Ishikawa (cell line): ENCODE measurements around the gene SYK.

Source experiments
- CEBPB ChIP-seq: IDR thresholded peaks from 2 replicates; pipeline ENCODE4 v1.6.1; 2012
- CREB1 ChIP-seq: IDR thresholded peaks from 2 replicates; pipeline ENCODE4 v1.6.1; 2012; ENCODE audit warnings: low read depth
- EGR1 ChIP-seq: IDR thresholded peaks from 2 replicates; pipeline ENCODE4 v1.6.1; 2012
- EP300 ChIP-seq: IDR thresholded peaks from 2 replicates; pipeline ENCODE4 v1.6.1; 2012; ENCODE audit warnings: borderline replicate concordance
- FOXM1 ChIP-seq: IDR thresholded peaks from 2 replicates; pipeline ENCODE4 v1.6.1; 2012; ENCODE audit warnings: low read depth, borderline replicate concordance
- NFIC ChIP-seq: IDR thresholded peaks from 2 replicates; pipeline ENCODE4 v1.6.1; 2012
- RAD21 ChIP-seq: IDR thresholded peaks from 2 replicates; pipeline ENCODE4 v1.6.1; 2012; ENCODE audit warnings: low read depth
- TAF1 ChIP-seq: IDR thresholded peaks from 2 replicates; pipeline ENCODE4 v1.6.1; 2012; ENCODE audit warnings: low read depth, mild to moderate bottlenecking
- TCF12 ChIP-seq: IDR thresholded peaks from 2 replicates; pipeline ENCODE4 v1.6.1; 2012; ENCODE audit warnings: low read depth
- TEAD4 ChIP-seq: IDR thresholded peaks from 2 replicates; pipeline ENCODE4 v1.6.1; 2012
- YY1 ChIP-seq: IDR thresholded peaks from 2 replicates; pipeline ENCODE4 v1.6.1; 2012; ENCODE audit warnings: low read depth
- ZBTB7A ChIP-seq: IDR thresholded peaks from 2 replicates; pipeline ENCODE4 v1.6.1; 2012; ENCODE audit warnings: low read depth
- TF ChIP-seq, protein P1 (sequence below): IDR thresholded peaks from 2 replicates; pipeline ENCODE4 v1.6.1; 2012; ENCODE audit warnings: low read depth, mild to moderate bottlenecking
- TF ChIP-seq, protein P2 (sequence below): IDR thresholded peaks from 2 replicates; pipeline ENCODE4 v1.6.1; 2012
- TF ChIP-seq, protein P3 (sequence below): IDR thresholded peaks from 2 replicates; pipeline ENCODE4 v1.6.1; 2012

Gene SYK

DNA sequence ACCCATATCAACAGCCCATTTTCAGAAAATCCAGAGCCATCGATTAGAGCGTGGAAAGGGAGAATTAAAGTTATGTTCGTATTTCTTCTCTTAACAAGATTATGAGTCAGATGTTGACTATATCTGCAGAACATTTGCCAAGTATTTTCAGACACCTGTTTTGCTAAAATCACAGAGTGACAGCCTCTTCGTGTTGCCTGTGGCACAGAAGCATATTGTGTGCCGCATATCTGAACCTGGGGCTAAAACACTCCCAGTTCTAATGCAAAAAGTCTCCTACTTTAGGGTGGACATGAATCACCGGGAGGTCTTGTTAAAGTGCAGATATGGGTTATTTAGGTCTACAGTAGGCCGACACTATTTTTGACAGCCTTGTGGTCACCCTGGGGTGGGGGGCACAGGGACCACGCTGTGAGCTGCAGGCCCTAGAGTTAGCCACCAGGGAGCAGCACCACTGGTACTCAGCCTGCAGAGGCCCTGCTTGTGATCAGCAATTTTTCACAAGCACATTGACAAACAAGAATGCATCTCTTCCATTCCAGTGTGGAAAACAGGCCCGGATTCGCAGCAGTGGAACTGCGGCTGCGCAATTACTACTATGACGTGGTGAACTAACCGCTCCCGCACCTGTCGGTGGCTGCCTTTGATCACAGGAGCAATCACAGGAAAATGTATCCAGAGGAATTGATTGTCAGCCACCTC is 93.5 kb downstream of the SYK start:
- TF ChIP-seq FOXM1 (no peak), ZBTB7A (0 out of 2 replicates have a peak, but pooled peaks have one; percentile 78), CREB1 (no peak), TCF12 (no peak), RAD21 (peak; percentile 45; the same call in 1 of the 2 replicates), TEAD4 (no peak), TAF1 (no peak)
- TF ChIP-seq, protein P1, sequence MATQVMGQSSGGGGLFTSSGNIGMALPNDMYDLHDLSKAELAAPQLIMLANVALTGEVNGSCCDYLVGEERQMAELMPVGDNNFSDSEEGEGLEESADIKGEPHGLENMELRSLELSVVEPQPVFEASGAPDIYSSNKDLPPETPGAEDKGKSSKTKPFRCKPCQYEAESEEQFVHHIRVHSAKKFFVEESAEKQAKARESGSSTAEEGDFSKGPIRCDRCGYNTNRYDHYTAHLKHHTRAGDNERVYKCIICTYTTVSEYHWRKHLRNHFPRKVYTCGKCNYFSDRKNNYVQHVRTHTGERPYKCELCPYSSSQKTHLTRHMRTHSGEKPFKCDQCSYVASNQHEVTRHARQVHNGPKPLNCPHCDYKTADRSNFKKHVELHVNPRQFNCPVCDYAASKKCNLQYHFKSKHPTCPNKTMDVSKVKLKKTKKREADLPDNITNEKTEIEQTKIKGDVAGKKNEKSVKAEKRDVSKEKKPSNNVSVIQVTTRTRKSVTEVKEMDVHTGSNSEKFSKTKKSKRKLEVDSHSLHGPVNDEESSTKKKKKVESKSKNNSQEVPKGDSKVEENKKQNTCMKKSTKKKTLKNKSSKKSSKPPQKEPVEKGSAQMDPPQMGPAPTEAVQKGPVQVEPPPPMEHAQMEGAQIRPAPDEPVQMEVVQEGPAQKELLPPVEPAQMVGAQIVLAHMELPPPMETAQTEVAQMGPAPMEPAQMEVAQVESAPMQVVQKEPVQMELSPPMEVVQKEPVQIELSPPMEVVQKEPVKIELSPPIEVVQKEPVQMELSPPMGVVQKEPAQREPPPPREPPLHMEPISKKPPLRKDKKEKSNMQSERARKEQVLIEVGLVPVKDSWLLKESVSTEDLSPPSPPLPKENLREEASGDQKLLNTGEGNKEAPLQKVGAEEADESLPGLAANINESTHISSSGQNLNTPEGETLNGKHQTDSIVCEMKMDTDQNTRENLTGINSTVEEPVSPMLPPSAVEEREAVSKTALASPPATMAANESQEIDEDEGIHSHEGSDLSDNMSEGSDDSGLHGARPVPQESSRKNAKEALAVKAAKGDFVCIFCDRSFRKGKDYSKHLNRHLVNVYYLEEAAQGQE, result no peak

DNA sequence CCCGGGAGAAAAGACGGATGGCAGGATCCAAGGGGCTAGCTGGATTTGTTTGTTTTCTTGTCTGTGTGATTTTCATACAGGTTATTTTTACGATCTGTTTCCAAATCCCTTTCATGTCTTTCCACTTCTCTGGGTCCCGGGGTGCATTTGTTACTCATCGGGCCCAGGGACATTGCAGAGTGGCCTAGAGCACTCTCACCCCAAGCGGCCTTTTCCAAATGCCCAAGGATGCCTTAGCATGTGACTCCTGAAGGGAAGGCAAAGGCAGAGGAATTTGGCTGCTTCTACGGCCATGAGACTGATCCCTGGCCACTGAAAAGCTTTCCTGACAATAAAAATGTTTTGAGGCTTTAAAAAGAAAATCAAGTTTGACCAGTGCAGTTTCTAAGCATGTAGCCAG is 94.2 kb downstream of the SYK start:
- TF ChIP-seq, protein P2, sequence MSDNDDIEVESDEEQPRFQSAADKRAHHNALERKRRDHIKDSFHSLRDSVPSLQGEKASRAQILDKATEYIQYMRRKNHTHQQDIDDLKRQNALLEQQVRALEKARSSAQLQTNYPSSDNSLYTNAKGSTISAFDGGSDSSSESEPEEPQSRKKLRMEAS, result no peak
- TF ChIP-seq ZBTB7A, result no peak
- TF ChIP-seq RAD21, result no peak
- no peak for TF ChIP-seq EP300
- TF ChIP-seq FOXM1, result no peak

DNA sequence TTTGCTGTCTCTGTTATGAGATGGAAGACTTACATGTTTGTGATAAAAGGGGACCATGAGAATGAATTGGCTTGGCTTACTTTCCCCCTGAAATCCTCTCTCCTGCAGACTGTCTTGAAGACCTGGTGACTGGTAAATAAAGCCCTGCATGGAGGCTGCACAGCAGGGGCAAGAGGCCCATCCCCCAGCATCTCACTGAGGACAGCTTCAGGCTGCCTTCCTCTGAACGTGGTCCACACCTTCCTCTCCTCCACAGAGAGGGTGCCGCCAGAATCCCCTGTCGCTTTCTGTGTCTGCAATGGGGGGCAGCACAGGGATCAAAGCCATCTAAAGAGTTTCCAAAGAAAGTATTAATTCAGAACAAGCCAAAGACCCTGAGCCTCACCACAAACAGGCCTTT is 94.6 kb downstream of the SYK start:
- TF ChIP-seq NFIC (no peak), CREB1 (no peak), TCF12 (no peak), RAD21 (no peak), EP300 (no peak), YY1 (no peak), CEBPB (no peak), TEAD4 (no peak), TAF1 (no peak), FOXM1 (no peak), ZBTB7A (no peak), EGR1 (no peak)
- TF ChIP-seq, protein P1, result no peak
- TF ChIP-seq, protein P2, result no peak
- TF ChIP-seq, protein P3, sequence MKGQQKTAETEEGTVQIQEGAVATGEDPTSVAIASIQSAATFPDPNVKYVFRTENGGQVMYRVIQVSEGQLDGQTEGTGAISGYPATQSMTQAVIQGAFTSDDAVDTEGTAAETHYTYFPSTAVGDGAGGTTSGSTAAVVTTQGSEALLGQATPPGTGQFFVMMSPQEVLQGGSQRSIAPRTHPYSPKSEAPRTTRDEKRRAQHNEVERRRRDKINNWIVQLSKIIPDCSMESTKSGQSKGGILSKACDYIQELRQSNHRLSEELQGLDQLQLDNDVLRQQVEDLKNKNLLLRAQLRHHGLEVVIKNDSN, result no peak

DNA sequence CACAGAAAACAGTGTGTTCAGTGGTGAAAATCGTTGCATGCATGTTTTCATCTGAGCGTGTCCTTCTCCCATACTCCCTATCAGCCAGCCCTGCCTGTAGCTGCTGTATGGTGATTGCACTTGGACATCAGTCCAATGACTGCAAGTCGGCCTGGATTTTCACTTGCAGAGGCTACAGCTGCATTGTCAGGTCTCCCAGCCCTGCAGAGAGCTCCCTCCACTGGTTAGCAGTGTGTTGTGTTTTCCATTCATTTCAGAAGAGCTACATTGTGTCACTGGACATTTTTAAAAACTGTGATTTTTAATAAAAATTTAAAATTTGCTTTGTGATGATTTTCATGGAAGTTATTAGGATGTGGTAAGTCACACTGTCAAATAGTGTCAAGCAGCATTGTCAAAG is 96.6 kb downstream of the SYK start:
- TF ChIP-seq RAD21, result peak; percentile 20; the same call in 1 of the 2 replicates
- no peak for TF ChIP-seq ZBTB7A
- no peak for TF ChIP-seq EP300

DNA sequence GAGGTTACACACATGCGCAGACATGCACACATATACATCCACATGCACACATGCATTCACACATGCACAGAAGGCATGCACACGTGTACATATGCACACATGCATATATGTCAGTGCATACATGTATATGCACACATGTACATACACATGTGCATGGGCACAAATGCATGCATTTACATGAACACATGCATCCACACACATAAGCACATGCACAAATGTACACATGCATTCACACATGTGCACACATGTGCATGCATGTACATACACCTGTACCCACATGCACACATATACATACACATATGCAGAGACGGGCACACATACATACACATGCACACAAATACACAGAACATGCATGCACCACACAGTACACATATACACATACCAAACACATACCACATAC is 97.7 kb downstream of the SYK start:
- TF ChIP-seq, protein P2, result no peak
- TF ChIP-seq ZBTB7A (no peak), TCF12 (no peak), YY1 (no peak), NFIC (no peak), RAD21 (no peak), TAF1 (no peak), EGR1 (no peak), CREB1 (no peak), EP300 (no peak), CEBPB (no peak), FOXM1 (no peak), TEAD4 (no peak)
- TF ChIP-seq, protein P3, result no peak
- TF ChIP-seq, protein P1, result no peak
